Measurements from ENCODE around the gene SF3A2. TPM values are rescaled to one million over a fixed set of nuclear protein-coding genes. Genes with fewer than 3 reads are reported as not detected.

SF3A2 gene
- total and polyA plus RNA-seq, 4 donors, result 2.2 to 32.0 (median 13.2) TPM

- no peak overlapping the region for H3K9ac ChIP-seq (ENCODE audit: low read depth in 1 of 2, low read length in 2 of 2)
- H3K4me1 ChIP-seq (ENCODE audit: control insufficient read depth in 4 of 4, insufficient read depth in 4 of 4, low read length in 3 of 4), result peaks cover 0 to 5% (median 0%) of the 10 kb centered on the region in 4 donors
- no peak overlapping the region for H3K27ac ChIP-seq (ENCODE audit: low read depth in 1 of 2, low read length in 2 of 2)
- no peak overlapping the region for H3K4me3 ChIP-seq (ENCODE audit: low read depth in 1 of 3, low read length in 3 of 3)
- DNase-seq (ENCODE audit: low spot score), result no peak
- H3K36me3 ChIP-seq (ENCODE audit: control insufficient read depth in 4 of 4, insufficient read depth in 3 of 4, low read depth in 1 of 4, low read length in 3 of 4), result peaks cover 0 to 63% (median 13%) of the 10 kb centered on the region in 4 donors
- TF ChIP-seq YY1 (IDR thresholded peaks at IDR 0.05) (no peak), RXRA (IDR thresholded peaks at IDR 0.05) (no peak), CTCF (IDR thresholded peaks at IDR 0.05; ENCODE audit: low read depth, low read length, missing input control) (no peak), EGR1 (IDR thresholded peaks at IDR 0.05; ENCODE audit: low read depth in 2 of 2) (no peak), RAD21 (IDR thresholded peaks at IDR 0.05) (no peak), FOXA1 (IDR thresholded peaks at IDR 0.05) (no peak)
- H3K9me3 ChIP-seq (ENCODE audit: control insufficient read depth in 4 of 4, low read length in 3 of 4), result no peaks in the 10 kb centered on the region
- H3K27me3 ChIP-seq (ENCODE audit: control insufficient read depth in 4 of 4, insufficient read depth in 4 of 4, low read length in 3 of 4), result no peaks in the 10 kb centered on the region
- 89% methylated on average over 32 of the region's 32 CpGs for WGBS
Measured at GRCh38 chr19:2191456-2192310, 44.9 kb upstream of the SF3A2 start.

GRCh38 chr19:2192862-2193261, 43.8 kb upstream of the SF3A2 start:
- no peak overlapping the region for H3K4me3 ChIP-seq (ENCODE audit: low read depth in 1 of 3, low read length in 3 of 3)
- DNase-seq (ENCODE audit: low spot score), result no peak
- 98% methylated on average over 17 of the region's 17 CpGs for WGBS
- H3K27me3 ChIP-seq (ENCODE audit: control insufficient read depth in 4 of 4, insufficient read depth in 4 of 4, low read length in 3 of 4), result no peaks in the 10 kb centered on the region
- no peaks in the 10 kb centered on the region for H3K4me1 ChIP-seq (ENCODE audit: control insufficient read depth in 4 of 4, insufficient read depth in 4 of 4, low read length in 3 of 4)
- H3K9me3 ChIP-seq (ENCODE audit: control insufficient read depth in 4 of 4, low read length in 3 of 4), result no peaks in the 10 kb centered on the region
- no peak overlapping the region for H3K9ac ChIP-seq (ENCODE audit: low read depth in 1 of 2, low read length in 2 of 2)
- no peak overlapping the region for H3K27ac ChIP-seq (ENCODE audit: low read depth in 1 of 2, low read length in 2 of 2)
- H3K36me3 ChIP-seq (ENCODE audit: control insufficient read depth in 4 of 4, insufficient read depth in 3 of 4, low read depth in 1 of 4, low read length in 3 of 4), result peaks cover 6 to 60% (median 15%) of the 10 kb centered on the region in 4 donors
- TF ChIP-seq EGR1 (IDR thresholded peaks at IDR 0.05; ENCODE audit: low read depth in 2 of 2), result no peak
- TF ChIP-seq NR2F2 (IDR thresholded peaks at IDR 0.05), result no peak
- no peak for TF ChIP-seq REST (IDR thresholded peaks at IDR 0.05)
- no peak for TF ChIP-seq HNF4A (conservative IDR thresholded peaks at IDR 0.05)
- no peak for TF ChIP-seq FOXA1 (IDR thresholded peaks at IDR 0.05)
- TF ChIP-seq ATF3 (IDR thresholded peaks at IDR 0.05), result no peak
- no peak for TF ChIP-seq GABPA (IDR thresholded peaks at IDR 0.05 in 1 of 2, conservative IDR thresholded peaks at IDR 0.05 in 1 of 2)
- no peak for TF ChIP-seq HNF4G (IDR thresholded peaks at IDR 0.05)
- no peak for TF ChIP-seq SP1 (IDR thresholded peaks at IDR 0.05)
- TF ChIP-seq MAX (IDR thresholded peaks at IDR 0.05), result no peak
- no peak for TF ChIP-seq RXRA (IDR thresholded peaks at IDR 0.05)
- TF ChIP-seq RAD21 (IDR thresholded peaks at IDR 0.05), result no peak
- TF ChIP-seq, protein P1, sequence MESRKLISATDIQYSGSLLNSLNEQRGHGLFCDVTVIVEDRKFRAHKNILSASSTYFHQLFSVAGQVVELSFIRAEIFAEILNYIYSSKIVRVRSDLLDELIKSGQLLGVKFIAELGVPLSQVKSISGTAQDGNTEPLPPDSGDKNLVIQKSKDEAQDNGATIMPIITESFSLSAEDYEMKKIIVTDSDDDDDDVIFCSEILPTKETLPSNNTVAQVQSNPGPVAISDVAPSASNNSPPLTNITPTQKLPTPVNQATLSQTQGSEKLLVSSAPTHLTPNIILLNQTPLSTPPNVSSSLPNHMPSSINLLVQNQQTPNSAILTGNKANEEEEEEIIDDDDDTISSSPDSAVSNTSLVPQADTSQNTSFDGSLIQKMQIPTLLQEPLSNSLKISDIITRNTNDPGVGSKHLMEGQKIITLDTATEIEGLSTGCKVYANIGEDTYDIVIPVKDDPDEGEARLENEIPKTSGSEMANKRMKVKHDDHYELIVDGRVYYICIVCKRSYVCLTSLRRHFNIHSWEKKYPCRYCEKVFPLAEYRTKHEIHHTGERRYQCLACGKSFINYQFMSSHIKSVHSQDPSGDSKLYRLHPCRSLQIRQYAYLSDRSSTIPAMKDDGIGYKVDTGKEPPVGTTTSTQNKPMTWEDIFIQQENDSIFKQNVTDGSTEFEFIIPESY (IDR thresholded peaks at IDR 0.05), result no peak
- no peak for TF ChIP-seq JUND (IDR thresholded peaks at IDR 0.05)
- no peak for TF ChIP-seq CTCF (IDR thresholded peaks at IDR 0.05; ENCODE audit: low read depth, low read length, missing input control)
- TF ChIP-seq TAF1 (conservative IDR thresholded peaks at IDR 0.05), result no peak
- TF ChIP-seq YY1 (IDR thresholded peaks at IDR 0.05), result no peak
- no peak for TF ChIP-seq FOXA2 (IDR thresholded peaks at IDR 0.05)
